ENCODE data around the gene PIK3IP1.

Gene PIK3IP1

GRCh38 chr22:31305194-31305593 lies 12.9 kb upstream of the PIK3IP1 start:
- no peak for FAIRE-seq

GRCh38 chr22:31302537-31302936 lies 10.2 kb upstream of the PIK3IP1 start:
- FAIRE-seq, result no peak

GRCh38 chr22:31302006-31302405 lies 9.7 kb upstream of the PIK3IP1 start:
- FAIRE-seq, result no peak

- FAIRE-seq, result no peak
Observed at GRCh38 chr22:31300896-31301295, 8.6 kb upstream of the PIK3IP1 start.

GRCh38 chr22:31295831-31296657 lies 3.8 kb upstream of the PIK3IP1 start:
- no peak for FAIRE-seq

GRCh38 chr22:31295360-31295759 lies 3.1 kb upstream of the PIK3IP1 start:
- FAIRE-seq, result no peak

- FAIRE-seq, result no peak
Observed at GRCh38 chr22:31291481-31292235, 630 bp downstream of the PIK3IP1 start.

- no peak for FAIRE-seq
Observed at GRCh38 chr22:31290494-31291471, 1.5 kb downstream of the PIK3IP1 start.

- no peak for FAIRE-seq
Observed at GRCh38 chr22:31289344-31289743, 2.9 kb downstream of the PIK3IP1 start.

GRCh38 chr22:31288496-31289240 lies 3.6 kb downstream of the PIK3IP1 start:
- FAIRE-seq, result no peak

GRCh38 chr22:31287818-31288495 lies 4.3 kb downstream of the PIK3IP1 start:
- FAIRE-seq, result no peak

GRCh38 chr22:31286360-31287255 lies 5.7 kb downstream of the PIK3IP1 start:
- no peak for FAIRE-seq

GRCh38 chr22:31284281-31285155 lies 7.8 kb downstream of the PIK3IP1 start:
- FAIRE-seq, result no peak

GRCh38 chr22:31282748-31283468 lies 9.4 kb downstream of the PIK3IP1 start:
- no peak for FAIRE-seq

- no peak for FAIRE-seq
Observed at GRCh38 chr22:31281733-31282132, 10.6 kb downstream of the PIK3IP1 start.

- no peak for FAIRE-seq
Observed at GRCh38 chr22:31279821-31280505, 12.3 kb downstream of the PIK3IP1 start.

- no peak for FAIRE-seq
Observed at GRCh38 chr22:31279327-31279669, 13.0 kb downstream of the PIK3IP1 start.

- FAIRE-seq, result no peak
Observed at GRCh38 chr22:31278626-31279326, 13.5 kb downstream of the PIK3IP1 start.

Measured in A204.1 (cell line).